HEK293 (cell line): ENCODE data around the gene KCNB1.
A peak's percentile ranks its signal among the peaks of the same experiment; 100 is the strongest.

Experiments used
- EGR2 ChIP-seq: fragments of 450-650 bp; formaldehyde crosslinking; IDR thresholded peaks from 2 replicates; pipeline ENCODE4 v1.5.1; 2016; ENCODE audit warnings: low read depth, missing biosample characterization, missing genetic modification characterization
- GLIS2 ChIP-seq: fragments of 450-650 bp; formaldehyde crosslinking; IDR thresholded peaks from 2 replicates; pipeline ENCODE4 v1.5.1; 2016; ENCODE audit warnings: missing biosample characterization, missing genetic modification characterization
- HOXA7 ChIP-seq: sonication (generic); formaldehyde crosslinking; IDR thresholded peaks from 2 replicates; pipeline ENCODE4 v1.8.1; 2022; ENCODE audit warnings: missing genetic modification reagents, borderline replicate concordance
- IKZF3 ChIP-seq: fragments of 450-650 bp; IDR thresholded peaks from 2 replicates; pipeline ENCODE4 v1.5.0; 2018; ENCODE audit warnings: missing biosample characterization, mild to moderate bottlenecking, missing genetic modification characterization, moderate library complexity
- PRDM10 ChIP-seq: fragments of 450-650 bp; formaldehyde crosslinking; IDR thresholded peaks from 2 replicates; pipeline ENCODE4 v1.5.1; 2016; ENCODE audit warnings: missing biosample characterization, missing genetic modification characterization
- SCRT1 ChIP-seq: fragments of 450-650 bp; formaldehyde crosslinking; IDR thresholded peaks from 2 replicates; pipeline ENCODE4 v1.5.1; 2016; ENCODE audit warnings: missing biosample characterization, missing genetic modification characterization, borderline replicate concordance
- TRIM28 ChIP-seq: IDR thresholded peaks from 2 replicates; pipeline ENCODE4 v1.6.1; 2011; ENCODE audit warnings: low read length, control low read depth, borderline replicate concordance
- ZBTB48 ChIP-seq: fragments of 450-650 bp; formaldehyde crosslinking; IDR thresholded peaks from 2 replicates; pipeline ENCODE4 v1.5.1; 2016; ENCODE audit warnings: missing biosample characterization, missing genetic modification characterization
- ZNF174 ChIP-seq: fragments of 450-650 bp; formaldehyde crosslinking; IDR thresholded peaks from 2 replicates; pipeline ENCODE4 v1.5.0; 2017; ENCODE audit warnings: missing biosample characterization, mild to moderate bottlenecking, missing genetic modification characterization
- ZNF2 ChIP-seq: fragments of 450-650 bp; formaldehyde crosslinking; IDR thresholded peaks from 2 replicates; pipeline ENCODE4 v1.5.1; 2016; ENCODE audit warnings: missing biosample characterization, missing genetic modification characterization
- ZNF248 ChIP-seq: fragments of 450-650 bp; formaldehyde crosslinking; IDR thresholded peaks from 2 replicates; pipeline ENCODE4 v1.5.1; 2017; ENCODE audit warnings: missing biosample characterization, missing genetic modification characterization
- ZNF280C ChIP-seq: fragments of 450-650 bp; formaldehyde crosslinking; IDR thresholded peaks from 2 replicates; pipeline ENCODE4 v1.5.1; 2016; ENCODE audit warnings: missing biosample characterization, missing genetic modification characterization
- ZNF350 ChIP-seq: fragments of 450-650 bp; formaldehyde crosslinking; IDR thresholded peaks from 2 replicates; pipeline ENCODE4 v1.5.0; 2017; ENCODE audit warnings: missing biosample characterization, mild to moderate bottlenecking, missing genetic modification characterization
- ZNF37A ChIP-seq: fragments of 450-650 bp; IDR thresholded peaks from 2 replicates; pipeline ENCODE4 v1.5.1; 2018; ENCODE audit warnings: missing biosample characterization, missing genetic modification characterization
- ZNF488 ChIP-seq: fragments of 450-650 bp; formaldehyde crosslinking; IDR thresholded peaks from 2 replicates; pipeline ENCODE4 v1.5.1; 2016; ENCODE audit warnings: missing biosample characterization, missing genetic modification characterization
- ZNF544 ChIP-seq: fragments of 450-650 bp; formaldehyde crosslinking; IDR thresholded peaks from 2 replicates; pipeline ENCODE4 v1.5.0; 2017; ENCODE audit warnings: missing biosample characterization, missing genetic modification characterization
- ZNF600 ChIP-seq: fragments of 450-650 bp; formaldehyde crosslinking; IDR thresholded peaks from 2 replicates; pipeline ENCODE4 v1.5.1; 2016; ENCODE audit warnings: missing biosample characterization, missing genetic modification characterization
- ZNF610 ChIP-seq: fragments of 450-650 bp; formaldehyde crosslinking; IDR thresholded peaks from 2 replicates; pipeline ENCODE4 v1.5.1; 2016; ENCODE audit warnings: missing biosample characterization, missing genetic modification characterization, borderline replicate concordance
- ZNF623 ChIP-seq: fragments of 450-650 bp; formaldehyde crosslinking; IDR thresholded peaks from 2 replicates; pipeline ENCODE4 v1.5.1; 2016; ENCODE audit warnings: missing biosample characterization, missing genetic modification characterization
- ZNF701 ChIP-seq: fragments of 450-650 bp; formaldehyde crosslinking; IDR thresholded peaks from 2 replicates; pipeline ENCODE4 v1.5.1; 2016; ENCODE audit warnings: missing biosample characterization, missing genetic modification characterization
- ZNF785 ChIP-seq: fragments of 450-650 bp; formaldehyde crosslinking; IDR thresholded peaks from 2 replicates; pipeline ENCODE4 v1.5.1; 2016; ENCODE audit warnings: missing biosample characterization, missing genetic modification characterization
- ZSCAN30 ChIP-seq: fragments of 450-650 bp; IDR thresholded peaks from 2 replicates; pipeline ENCODE4 v1.5.1; 2018; ENCODE audit warnings: missing biosample characterization, mild to moderate bottlenecking, missing genetic modification characterization, moderate library complexity
- TF ChIP-seq, protein P1 (sequence below): sonication (generic); formaldehyde crosslinking; IDR thresholded peaks from 2 replicates; pipeline ENCODE4 v1.8.1; 2022; ENCODE audit warnings: mild to moderate bottlenecking, moderate library complexity, missing genetic modification reagents
- TF ChIP-seq, protein P2 (sequence below): fragments of 450-650 bp; formaldehyde crosslinking; IDR thresholded peaks from 2 replicates; pipeline ENCODE4 v1.5.1; 2016; ENCODE audit warnings: missing biosample characterization, missing genetic modification characterization
- TF ChIP-seq, protein P3 (sequence below): fragments of 450-650 bp; formaldehyde crosslinking; IDR thresholded peaks from 2 replicates; pipeline ENCODE4 v1.5.0; 2017; ENCODE audit warnings: missing biosample characterization, missing genetic modification characterization, borderline replicate concordance
- TF ChIP-seq, protein P4 (sequence below): fragments of 450-650 bp; formaldehyde crosslinking; IDR thresholded peaks from 2 replicates; pipeline ENCODE4 v1.5.1; 2017; ENCODE audit warnings: missing biosample characterization, mild to moderate bottlenecking, missing genetic modification characterization, moderate library complexity

Gene KCNB1

DNA sequence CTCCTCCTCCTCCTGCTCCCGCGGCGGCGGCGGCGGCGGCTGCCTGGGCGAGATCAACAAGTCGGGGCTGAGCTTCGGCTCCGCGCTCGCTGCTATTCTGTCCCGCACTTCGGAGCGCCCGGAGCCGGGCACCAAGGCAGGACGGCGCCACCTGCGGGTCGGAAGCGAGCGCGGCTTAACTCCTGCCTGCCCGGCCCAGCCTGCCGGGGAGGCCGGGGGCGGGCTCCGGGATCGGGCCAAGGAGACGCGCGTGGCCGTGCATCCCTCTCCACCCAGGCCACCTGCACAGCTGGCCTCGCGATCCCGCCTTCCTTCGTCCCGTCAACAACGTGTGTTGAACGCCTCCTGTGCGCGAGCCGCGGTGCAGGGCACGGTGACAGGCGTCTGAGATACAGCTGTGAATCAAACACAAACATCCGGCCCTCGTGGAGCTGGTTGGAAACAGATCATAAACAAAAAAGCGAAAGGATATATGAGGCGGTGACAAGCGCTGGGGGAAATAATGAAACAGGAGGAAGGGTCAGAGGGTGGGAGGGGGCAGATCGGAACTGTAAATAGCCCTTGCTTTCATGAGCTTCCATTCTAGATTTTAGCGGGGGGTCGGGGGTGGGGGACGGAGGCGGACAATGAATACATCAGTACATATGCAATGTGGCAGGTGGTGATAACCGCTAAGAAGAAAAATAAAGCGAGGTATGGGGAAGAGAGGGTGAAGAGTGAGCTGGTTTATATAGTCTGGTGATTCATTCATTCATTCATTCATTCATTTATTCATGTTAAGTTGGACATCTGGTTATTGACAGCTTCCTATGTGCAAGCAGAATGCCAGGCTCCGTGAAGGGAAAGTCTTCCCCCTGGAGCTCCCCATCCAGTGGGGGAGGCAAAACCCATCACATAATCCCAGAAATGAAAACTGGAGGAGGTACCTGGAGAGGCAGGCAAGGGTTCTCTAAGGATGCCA, 2.0 kb upstream of the KCNB1 start (continued):
- TF ChIP-seq ZNF37A (tag by site-specific recombination) (no peak), IKZF3 (tag by site-specific recombination) (peak; percentile 70), ZNF544 (tag by site-specific recombination) (no peak), ZNF350 (tag by site-specific recombination) (no peak), ZNF248 (tag by site-specific recombination) (no peak), ZNF174 (tag by site-specific recombination) (no peak), ZNF623 (tag by site-specific recombination) (no peak), SCRT1 (tag by site-specific recombination) (peak; percentile 75), ZNF600 (peak; percentile 66), ZNF701 (tag by site-specific recombination) (no peak), ZNF488 (tag by site-specific recombination) (no peak), PRDM10 (tag by site-specific recombination) (peak; percentile 73), ZNF610 (tag by site-specific recombination) (no peak; the same call in 1 of the 2 replicates), HOXA7 (CRISPR knock-in tag) (no peak), GLIS2 (tag by site-specific recombination) (peak; percentile 68), ZSCAN30 (peak; percentile 81), EGR2 (peak; percentile 64), ZNF280C (no peak), ZNF785 (tag by site-specific recombination) (0 out of 2 replicates have a peak, but pooled peaks have one; percentile 58), ZNF2 (tag by site-specific recombination) (peak; percentile 84), ZBTB48 (no peak), TRIM28 (no peak)
- TF ChIP-seq, protein P1, sequence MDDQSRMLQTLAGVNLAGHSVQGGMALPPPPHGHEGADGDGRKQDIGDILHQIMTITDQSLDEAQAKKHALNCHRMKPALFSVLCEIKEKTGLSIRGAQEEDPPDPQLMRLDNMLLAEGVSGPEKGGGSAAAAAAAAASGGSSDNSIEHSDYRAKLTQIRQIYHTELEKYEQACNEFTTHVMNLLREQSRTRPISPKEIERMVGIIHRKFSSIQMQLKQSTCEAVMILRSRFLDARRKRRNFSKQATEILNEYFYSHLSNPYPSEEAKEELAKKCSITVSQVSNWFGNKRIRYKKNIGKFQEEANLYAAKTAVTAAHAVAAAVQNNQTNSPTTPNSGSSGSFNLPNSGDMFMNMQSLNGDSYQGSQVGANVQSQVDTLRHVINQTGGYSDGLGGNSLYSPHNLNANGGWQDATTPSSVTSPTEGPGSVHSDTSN (CRISPR knock-in tag): no peak
- TF ChIP-seq, protein P2, sequence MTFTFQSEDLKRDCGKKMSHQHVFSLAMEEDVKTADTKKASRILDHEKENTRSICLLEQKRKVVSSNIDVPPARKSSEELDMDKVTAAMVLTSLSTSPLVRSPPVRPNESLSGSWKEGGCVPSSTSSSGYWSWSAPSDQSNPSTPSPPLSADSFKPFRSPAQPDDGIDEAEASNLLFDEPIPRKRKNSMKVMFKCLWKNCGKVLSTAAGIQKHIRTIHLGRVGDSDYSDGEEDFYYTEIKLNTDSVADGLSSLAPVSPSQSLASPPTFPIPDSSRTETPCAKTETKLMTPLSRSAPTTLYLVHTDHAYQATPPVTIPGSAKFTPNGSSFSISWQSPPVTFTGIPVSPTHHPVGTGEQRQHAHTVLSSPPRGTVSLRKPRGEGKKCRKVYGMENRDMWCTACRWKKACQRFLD (tag by site-specific recombination): no peak
- TF ChIP-seq, protein P3, sequence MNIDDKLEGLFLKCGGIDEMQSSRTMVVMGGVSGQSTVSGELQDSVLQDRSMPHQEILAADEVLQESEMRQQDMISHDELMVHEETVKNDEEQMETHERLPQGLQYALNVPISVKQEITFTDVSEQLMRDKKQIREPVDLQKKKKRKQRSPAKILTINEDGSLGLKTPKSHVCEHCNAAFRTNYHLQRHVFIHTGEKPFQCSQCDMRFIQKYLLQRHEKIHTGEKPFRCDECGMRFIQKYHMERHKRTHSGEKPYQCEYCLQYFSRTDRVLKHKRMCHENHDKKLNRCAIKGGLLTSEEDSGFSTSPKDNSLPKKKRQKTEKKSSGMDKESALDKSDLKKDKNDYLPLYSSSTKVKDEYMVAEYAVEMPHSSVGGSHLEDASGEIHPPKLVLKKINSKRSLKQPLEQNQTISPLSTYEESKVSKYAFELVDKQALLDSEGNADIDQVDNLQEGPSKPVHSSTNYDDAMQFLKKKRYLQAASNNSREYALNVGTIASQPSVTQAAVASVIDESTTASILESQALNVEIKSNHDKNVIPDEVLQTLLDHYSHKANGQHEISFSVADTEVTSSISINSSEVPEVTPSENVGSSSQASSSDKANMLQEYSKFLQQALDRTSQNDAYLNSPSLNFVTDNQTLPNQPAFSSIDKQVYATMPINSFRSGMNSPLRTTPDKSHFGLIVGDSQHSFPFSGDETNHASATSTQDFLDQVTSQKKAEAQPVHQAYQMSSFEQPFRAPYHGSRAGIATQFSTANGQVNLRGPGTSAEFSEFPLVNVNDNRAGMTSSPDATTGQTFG (tag by site-specific recombination): no peak
- TF ChIP-seq, protein P4, sequence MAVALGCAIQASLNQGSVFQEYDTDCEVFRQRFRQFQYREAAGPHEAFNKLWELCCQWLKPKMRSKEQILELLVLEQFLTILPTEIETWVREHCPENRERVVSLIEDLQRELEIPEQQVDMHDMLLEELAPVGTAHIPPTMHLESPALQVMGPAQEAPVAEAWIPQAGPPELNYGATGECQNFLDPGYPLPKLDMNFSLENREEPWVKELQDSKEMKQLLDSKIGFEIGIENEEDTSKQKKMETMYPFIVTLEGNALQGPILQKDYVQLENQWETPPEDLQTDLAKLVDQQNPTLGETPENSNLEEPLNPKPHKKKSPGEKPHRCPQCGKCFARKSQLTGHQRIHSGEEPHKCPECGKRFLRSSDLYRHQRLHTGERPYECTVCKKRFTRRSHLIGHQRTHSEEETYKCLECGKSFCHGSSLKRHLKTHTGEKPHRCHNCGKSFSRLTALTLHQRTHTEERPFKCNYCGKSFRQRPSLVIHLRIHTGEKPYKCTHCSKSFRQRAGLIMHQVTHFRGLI (tag by site-specific recombination): no peak
